Measurements from ENCODE around the gene FOXP4.

- TF ChIP-seq CTCF (IDR thresholded peaks at IDR 0.05) (no peak), SIN3A (IDR thresholded peaks at IDR 0.05; ENCODE audit: borderline replicate concordance, low read depth, low read length) (no peak), EZH2phosphoT487 (IDR thresholded peaks at IDR 0.05; ENCODE audit: borderline replicate concordance, low read depth) (no peak), YY1 (IDR thresholded peaks at IDR 0.05; ENCODE audit: low read depth) (no peak), EP300 (IDR thresholded peaks at IDR 0.05; ENCODE audit: borderline replicate concordance in 1 of 2, low read depth in 1 of 2, low read length in 1 of 2) (no peak), POLR2AphosphoS5 (IDR thresholded peaks at IDR 0.05; ENCODE audit: low read depth, low read length) (no peak), MXI1 (IDR thresholded peaks at IDR 0.05; ENCODE audit: low read depth, low read length) (no peak), RAD21 (IDR thresholded peaks at IDR 0.05; ENCODE audit: low read length) (no peak), NFIC (IDR thresholded peaks at IDR 0.05; ENCODE audit: borderline replicate concordance) (no peak)
- TF ChIP-seq, protein P1, sequence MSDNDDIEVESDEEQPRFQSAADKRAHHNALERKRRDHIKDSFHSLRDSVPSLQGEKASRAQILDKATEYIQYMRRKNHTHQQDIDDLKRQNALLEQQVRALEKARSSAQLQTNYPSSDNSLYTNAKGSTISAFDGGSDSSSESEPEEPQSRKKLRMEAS (IDR thresholded peaks at IDR 0.05; ENCODE audit: low read depth) = no peak
- TF ChIP-seq, protein P2, sequence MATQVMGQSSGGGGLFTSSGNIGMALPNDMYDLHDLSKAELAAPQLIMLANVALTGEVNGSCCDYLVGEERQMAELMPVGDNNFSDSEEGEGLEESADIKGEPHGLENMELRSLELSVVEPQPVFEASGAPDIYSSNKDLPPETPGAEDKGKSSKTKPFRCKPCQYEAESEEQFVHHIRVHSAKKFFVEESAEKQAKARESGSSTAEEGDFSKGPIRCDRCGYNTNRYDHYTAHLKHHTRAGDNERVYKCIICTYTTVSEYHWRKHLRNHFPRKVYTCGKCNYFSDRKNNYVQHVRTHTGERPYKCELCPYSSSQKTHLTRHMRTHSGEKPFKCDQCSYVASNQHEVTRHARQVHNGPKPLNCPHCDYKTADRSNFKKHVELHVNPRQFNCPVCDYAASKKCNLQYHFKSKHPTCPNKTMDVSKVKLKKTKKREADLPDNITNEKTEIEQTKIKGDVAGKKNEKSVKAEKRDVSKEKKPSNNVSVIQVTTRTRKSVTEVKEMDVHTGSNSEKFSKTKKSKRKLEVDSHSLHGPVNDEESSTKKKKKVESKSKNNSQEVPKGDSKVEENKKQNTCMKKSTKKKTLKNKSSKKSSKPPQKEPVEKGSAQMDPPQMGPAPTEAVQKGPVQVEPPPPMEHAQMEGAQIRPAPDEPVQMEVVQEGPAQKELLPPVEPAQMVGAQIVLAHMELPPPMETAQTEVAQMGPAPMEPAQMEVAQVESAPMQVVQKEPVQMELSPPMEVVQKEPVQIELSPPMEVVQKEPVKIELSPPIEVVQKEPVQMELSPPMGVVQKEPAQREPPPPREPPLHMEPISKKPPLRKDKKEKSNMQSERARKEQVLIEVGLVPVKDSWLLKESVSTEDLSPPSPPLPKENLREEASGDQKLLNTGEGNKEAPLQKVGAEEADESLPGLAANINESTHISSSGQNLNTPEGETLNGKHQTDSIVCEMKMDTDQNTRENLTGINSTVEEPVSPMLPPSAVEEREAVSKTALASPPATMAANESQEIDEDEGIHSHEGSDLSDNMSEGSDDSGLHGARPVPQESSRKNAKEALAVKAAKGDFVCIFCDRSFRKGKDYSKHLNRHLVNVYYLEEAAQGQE (IDR thresholded peaks at IDR 0.05; ENCODE audit: low read depth, low read length) = no peak
- TF ChIP-seq, protein P3, sequence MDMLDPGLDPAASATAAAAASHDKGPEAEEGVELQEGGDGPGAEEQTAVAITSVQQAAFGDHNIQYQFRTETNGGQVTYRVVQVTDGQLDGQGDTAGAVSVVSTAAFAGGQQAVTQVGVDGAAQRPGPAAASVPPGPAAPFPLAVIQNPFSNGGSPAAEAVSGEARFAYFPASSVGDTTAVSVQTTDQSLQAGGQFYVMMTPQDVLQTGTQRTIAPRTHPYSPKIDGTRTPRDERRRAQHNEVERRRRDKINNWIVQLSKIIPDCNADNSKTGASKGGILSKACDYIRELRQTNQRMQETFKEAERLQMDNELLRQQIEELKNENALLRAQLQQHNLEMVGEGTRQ (IDR thresholded peaks at IDR 0.05; ENCODE audit: borderline replicate concordance, low read depth, low read length) = no peak
These were observed 75.6 kb downstream of the FOXP4 start for GRCh38 chr6:41621802-41622201.
